HG03103 (cell line): ENCODE measurements around the gene SEPSECS.
A peak's percentile ranks its signal among the peaks of the same experiment; 100 is the strongest.
"Not testable (repeated sequence)": the region's sequence is repeated elsewhere in the genome, so short reads cannot be mapped to it uniquely, and the experiment has no call there.

Experiments used
- ATAC-seq: cut with Tn5 transposase; IDR thresholded peaks from one replicate; pipeline ENCODE4 v1.9.1; 2021; ENCODE audit warnings: low read depth; ENCODE audit not compliant: unreplicated experiment

SEPSECS gene

DNA sequence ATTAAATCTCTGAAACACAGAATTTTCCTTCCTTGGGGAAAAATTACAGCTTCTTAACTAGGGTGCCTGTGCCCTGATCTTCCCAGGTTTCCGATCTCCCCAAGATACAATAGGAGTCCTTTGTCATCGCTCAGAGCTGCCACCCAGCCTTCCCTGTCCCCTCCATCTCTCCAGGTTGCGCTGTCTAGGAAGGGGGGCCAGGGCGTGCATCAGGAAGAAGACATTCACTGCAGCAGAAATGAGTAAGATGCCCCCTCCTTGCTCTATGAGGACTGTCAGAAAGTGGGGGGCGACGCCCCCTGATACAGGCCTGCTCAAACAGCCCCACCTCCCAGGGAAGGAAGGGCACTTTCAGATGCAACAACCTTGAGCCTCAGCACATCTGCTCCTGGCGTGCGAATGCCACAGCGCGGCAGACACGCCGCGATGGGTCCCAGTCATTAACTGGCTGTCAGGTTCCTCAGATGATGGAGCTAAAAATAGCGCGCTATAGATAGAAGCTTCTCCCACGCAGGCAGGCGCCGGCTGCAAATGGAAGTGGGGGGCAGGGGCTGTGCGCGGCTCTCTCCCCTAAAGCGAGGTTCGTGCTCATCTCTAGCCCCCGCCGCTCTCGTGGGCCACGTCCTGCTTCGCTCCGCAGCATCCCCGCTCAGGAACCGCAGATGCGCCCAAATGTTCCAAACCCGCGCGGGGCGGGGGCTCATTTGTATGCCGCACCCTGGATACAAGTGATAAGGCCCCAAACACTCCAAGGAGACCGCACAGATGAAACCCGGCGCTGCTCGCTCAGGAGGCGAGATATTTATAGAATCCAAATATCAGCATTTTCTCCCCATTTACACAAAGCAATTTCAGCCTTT is 71.9 kb downstream of the SEPSECS start:
- ATAC-seq = peak; percentile 45

DNA sequence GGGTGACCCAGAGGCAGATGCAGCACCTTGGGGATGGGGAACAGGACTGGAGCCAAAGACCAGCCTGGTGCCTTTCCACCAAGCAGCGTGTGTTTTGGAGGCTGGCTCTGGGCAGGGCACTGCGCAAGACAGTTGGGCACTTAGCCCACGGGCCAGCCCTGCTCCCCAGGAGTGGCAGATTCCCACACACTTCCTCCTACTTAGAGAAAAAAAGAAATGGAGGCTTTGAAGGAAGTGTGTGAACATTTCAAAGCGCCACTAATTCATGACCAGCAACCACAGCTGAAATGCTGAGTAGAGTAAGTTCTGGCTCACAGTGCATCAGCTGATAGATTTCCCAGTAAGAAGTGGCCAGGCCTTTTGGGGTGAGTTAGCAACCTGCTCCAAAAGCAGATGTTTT is 74.6 kb downstream of the SEPSECS start:
- no peak for ATAC-seq

DNA sequence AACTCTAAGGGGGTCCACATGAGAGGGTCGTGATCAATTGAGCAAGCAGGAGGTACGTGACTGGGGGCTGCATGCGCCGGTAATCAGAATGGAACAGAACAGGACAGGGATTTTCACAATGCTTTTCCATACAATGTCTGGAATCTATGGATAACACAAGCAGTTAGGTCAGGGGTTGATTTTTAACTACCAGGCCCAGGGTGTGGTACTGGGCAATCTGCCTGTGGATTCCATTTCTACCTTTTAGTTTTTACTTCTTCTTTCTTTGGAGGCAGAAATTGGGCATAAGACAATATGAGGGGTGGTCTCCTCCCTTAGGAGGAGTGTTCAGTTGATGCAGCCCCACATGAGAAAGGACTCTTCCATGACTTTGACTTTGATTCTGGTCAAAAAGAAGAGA is 76.8 kb downstream of the SEPSECS start:
- ATAC-seq = not testable (repeated sequence)

DNA sequence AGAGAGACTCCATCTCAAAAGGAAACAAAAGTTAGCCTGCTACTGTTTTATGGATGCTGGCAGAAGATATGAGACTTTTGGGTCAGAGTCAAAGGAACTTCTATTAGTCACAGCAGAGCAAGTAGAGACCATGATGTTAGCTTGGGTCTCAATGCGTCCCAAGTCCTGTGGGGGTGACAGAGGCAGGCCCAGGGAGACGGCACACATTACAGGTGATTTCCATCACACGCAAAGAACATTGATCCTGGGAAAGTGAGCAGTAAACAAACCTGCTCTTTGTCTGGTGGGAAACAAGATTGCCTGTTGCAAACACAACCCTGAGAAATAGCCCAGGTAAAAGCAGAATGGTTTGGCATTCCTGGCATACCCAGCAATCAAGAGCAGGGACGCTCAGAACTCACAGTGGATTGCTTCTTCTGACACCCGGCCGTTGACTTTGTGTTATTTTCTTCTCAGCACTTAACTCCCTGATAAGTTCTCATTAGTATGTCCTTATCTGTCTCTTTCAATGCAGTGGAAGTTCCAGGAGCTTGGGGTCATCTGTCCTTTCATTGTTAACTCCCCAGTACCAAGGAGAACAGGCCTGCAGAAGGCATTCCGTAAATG is 78.3 kb downstream of the SEPSECS start:
- ATAC-seq = no peak

DNA sequence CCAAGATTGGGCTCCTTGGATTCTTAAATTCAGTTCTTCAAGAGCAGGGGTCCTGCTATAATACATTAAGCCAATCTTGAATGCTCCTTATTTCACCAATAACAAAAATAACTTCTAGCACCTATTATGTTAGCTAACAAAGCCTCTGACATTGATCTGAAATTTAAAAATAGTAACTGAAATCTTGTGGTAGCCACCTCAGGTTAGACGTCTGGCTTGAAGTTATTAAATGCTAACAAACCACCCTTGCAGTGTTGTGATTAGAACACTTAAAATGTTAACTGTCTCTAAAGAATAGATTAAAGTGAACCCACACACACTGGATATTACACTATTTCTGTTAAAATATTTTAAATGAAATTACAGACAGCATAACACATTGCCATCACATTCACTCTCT is 79.7 kb downstream of the SEPSECS start:
- no peak for ATAC-seq

DNA sequence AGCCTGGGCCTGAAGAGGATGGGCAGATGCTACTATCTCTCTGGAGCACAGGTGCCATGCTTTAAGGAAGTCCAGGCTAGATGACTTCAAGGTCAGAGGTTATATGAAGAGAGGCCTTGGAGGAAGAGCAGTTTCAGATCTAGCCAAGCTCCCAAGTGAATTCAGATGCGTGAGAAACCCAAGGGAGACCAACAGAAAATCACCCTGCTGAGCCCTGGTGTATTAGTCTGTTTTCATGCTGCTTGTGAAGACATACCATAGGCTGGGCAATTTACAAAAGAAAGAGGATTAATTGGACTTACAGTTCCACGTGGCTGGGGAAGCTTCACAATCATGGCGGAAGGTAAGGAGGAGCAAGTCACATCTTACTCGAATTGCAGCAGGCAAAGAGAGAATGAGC is 81.7 kb downstream of the SEPSECS start:
- no peak for ATAC-seq

DNA sequence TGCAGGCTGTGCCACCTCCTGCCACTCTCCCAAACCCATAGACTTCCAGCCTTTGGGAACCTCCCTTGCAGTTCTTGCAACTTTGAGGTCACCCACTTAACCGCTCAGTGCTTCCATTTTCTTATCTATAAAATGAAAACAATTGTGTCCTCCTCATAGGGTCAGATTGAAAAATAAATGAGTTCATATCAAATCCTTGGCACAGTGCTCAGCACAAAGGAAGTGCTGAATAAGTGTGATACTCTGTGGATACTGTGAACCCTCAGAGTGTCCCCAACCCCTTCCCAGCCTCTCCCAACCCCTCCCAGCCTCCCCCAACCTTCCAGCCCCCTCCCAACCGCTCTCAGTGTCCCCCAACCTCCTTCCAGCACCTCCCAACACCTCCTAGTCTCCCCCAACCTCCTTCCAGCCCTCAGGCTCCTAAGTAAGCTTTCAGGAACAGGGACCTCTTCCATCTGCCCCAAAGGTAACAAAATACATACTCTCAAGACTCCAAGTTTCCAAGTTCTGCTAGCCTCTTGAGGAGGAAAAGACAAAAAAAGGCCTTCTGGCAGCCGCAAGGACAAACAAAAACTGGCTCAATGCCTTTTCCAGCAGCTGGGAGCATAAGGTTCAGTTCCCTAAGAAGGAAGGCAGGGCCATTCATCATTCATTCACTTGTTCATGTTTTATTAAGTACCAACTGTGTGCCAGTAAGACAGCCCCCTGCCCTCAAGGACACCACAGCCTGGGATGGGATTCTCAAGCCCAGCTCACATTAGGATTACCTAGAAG is 83.4 kb downstream of the SEPSECS start:
- ATAC-seq = no peak

DNA sequence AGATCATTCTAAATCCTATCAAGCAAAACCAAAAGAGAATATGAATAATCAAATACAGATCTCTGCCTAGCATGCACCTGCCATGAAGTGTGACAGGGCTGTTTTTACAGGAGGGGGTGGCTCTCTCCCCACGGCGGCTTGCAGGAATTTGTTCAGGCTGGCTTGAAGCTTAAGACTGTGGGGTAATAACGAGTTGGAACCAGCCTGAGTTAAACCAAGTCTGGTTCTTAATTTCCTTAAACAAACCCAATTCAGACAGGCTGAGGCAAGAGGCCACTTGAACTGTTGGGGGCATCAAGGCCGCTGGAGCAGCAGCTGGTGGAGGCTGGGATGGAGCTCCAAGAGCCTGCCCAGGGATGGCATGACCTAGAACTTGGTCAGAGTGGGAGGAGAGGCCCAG is 84.4 kb downstream of the SEPSECS start:
- ATAC-seq = no peak

DNA sequence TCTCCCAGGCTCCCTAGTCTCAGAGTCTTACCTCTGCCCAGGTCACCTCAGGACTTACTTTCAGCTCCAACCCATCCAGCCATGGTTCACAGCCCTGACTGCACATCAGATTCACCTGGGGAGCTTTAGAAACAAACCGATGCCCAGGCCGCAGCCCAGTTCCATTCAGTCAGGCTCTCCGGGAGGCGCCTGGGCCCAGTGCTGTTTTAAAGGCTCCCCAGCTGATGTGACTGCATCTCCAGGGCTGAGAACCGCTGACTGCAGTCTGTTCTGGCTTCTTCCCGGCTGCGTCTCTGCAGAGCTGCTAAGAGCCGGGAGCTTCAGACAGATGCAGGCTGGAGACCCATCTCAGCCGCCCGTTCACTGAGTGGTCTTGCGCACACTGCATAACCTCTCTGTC is 85.1 kb downstream of the SEPSECS start:
- no peak for ATAC-seq

DNA sequence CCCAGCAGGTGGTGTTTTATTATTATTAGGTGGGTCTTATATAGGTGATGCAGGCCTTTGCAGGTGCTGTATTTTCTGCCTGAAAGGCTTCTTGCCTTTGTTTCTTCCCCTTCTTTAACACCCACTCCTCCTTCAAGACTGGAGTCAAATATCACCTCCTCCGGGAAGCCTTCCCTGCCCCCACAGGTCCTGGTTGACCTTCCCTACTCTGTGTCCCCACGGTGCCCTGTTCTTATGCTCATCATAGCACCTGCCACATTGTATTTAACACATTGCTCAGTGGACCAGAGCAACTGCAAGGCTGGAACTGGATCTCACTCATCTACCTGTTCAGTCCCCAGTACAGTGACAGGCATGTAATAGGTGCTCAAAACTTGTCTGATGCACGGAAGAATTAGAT is 89.7 kb downstream of the SEPSECS start:
- ATAC-seq = no peak
